Right lobe of liver (tissue), 4 donors: ENCODE data around the gene DCPS.

Source experiments
- POLR2A ChIP-seq: fragments of 450-650 bp; IDR thresholded peaks from one replicate; pipeline ENCODE4 v1.6.1; 2017; ENCODE audit warnings: antibody characterized with exemption, mild to moderate bottlenecking
- TF ChIP-seq, protein P1 (sequence below), 4 donors: fragments of 200-600 bp in 3 of 4; fragments of 450-650 bp in 1 of 4; IDR thresholded peaks; one replicate each; pipeline versions ENCODE4 v1.5.1 to v1.8.0; 2016 to 2022; ENCODE audit warnings: antibody characterized with exemption in 4 of 4, mild to moderate bottlenecking in 2 of 4
- donor health status: DM: no; HTN: no; CAD: no.
- donor health status: DM: no; HTN: no; CAD: no.
- donor health status: DM: no; HTN: yes; CAD: no.

GRCh38 chr11:126332221-126332711, 28.4 kb downstream of the DCPS start:
- TF ChIP-seq, protein P1, sequence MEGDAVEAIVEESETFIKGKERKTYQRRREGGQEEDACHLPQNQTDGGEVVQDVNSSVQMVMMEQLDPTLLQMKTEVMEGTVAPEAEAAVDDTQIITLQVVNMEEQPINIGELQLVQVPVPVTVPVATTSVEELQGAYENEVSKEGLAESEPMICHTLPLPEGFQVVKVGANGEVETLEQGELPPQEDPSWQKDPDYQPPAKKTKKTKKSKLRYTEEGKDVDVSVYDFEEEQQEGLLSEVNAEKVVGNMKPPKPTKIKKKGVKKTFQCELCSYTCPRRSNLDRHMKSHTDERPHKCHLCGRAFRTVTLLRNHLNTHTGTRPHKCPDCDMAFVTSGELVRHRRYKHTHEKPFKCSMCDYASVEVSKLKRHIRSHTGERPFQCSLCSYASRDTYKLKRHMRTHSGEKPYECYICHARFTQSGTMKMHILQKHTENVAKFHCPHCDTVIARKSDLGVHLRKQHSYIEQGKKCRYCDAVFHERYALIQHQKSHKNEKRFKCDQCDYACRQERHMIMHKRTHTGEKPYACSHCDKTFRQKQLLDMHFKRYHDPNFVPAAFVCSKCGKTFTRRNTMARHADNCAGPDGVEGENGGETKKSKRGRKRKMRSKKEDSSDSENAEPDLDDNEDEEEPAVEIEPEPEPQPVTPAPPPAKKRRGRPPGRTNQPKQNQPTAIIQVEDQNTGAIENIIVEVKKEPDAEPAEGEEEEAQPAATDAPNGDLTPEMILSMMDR (IDR thresholded peaks at IDR 0.05): no peak
- no peak for TF ChIP-seq POLR2A
